HCT116 (cell line): ENCODE measurements around the gene VEPH1. TPM values are rescaled to one million over a fixed set of nuclear protein-coding genes. Genes with fewer than 3 reads are reported as not detected.

Experiments
- ATAC-seq: fragments of 200-7000 bp; cut with Tn5 transposase; 2 replicates; pipeline ENCODE4 v1.9.1; 2020; ENCODE audit warnings: mild to moderate bottlenecking, moderate library complexity
- BruUV-seq: library from RNA; stranded (reverse); fragments of 400-500 nt; replicated peaks from 2 replicates; lab custom pipeline; 2021; lab: Mats Ljungman, UMichigan
- CTCF ChIA-PET: fragments of 300-600 bp; sonication (Branson Sonifier 250); formaldehyde crosslinking; loops from one replicate; lab custom pipeline; 2021; ENCODE audit warnings: antibody characterized with exemption; lab: Charles Lee
- POLR2A ChIA-PET: fragments of 300-600, 350-600 bp; sonication (Branson Sonifier 250); formaldehyde crosslinking; loops from one replicate; lab custom pipeline; 2021; ENCODE audit warnings: antibody characterized with exemption; lab: Charles Lee
- RAD21 ChIA-PET, 2 experiments: fragments of 300-600 bp; sonication (Branson Sonifier 250); formaldehyde crosslinking; loops; one replicate each; lab custom pipeline; 2023; ENCODE audit warnings: low total read pairs in 2 of 2; ENCODE audit not compliant: uncharacterized antibody in 2 of 2, unreplicated experiment in 2 of 2, low non-redundant PET in 1 of 2; lab: Charles Lee
- DNase-seq: peaks from one replicate; pipeline ENCODE4 v3.0.0-alpha.2; 2010; ENCODE audit warnings: low read depth, low spot score
- H2AFZ ChIP-seq: fragments of 200-600 bp; shearing (Covaris generic), sonication (generic); 2 replicates; pipeline ENCODE4 v1.6.1; 2017; ENCODE audit warnings: low read depth, mixed run types, mixed read lengths, antibody characterized with exemption, low read length; ENCODE audit not compliant: poor library complexity, severe bottlenecking
- H3K27ac ChIP-seq: 2 replicates; pipeline ENCODE4 v1.5.1; 2012; ENCODE audit warnings: low read depth, low read length
- H3K27me3 ChIP-seq: fragments of 200-600 bp; sonication (generic); 2 replicates; pipeline ENCODE4 v1.6.1; 2016; ENCODE audit warnings: mixed run types, low read length, mixed read lengths; ENCODE audit not compliant: insufficient read depth
- H3K36me3 ChIP-seq, 2 experiments: fragments of 200-500 bp in 1 of 2; fragments of 200-600 bp in 1 of 2; sonication (Bioruptor generic) in 1 of 2; sonication (generic) in 1 of 2; 2 replicates each; pipeline versions ENCODE4 v1.5.1 to v1.6.1; 2014 to 2016; ENCODE audit warnings: low read length in 2 of 2, inconsistent platforms in 1 of 2, mixed read lengths in 1 of 2, mixed run types in 1 of 2; ENCODE audit not compliant: insufficient read depth in 2 of 2, control insufficient read depth in 1 of 2
- H3K4me1 ChIP-seq, 2 experiments: fragments of 200-600 bp in 1 of 2; sonication (generic) in 1 of 2; 2 replicates each; pipeline versions ENCODE4 v1.5.1 to v1.6.1; 2012 to 2017; ENCODE audit warnings: low read length in 2 of 2, inconsistent platforms in 1 of 2, mild to moderate bottlenecking in 1 of 2, mixed read lengths in 1 of 2, mixed run types in 1 of 2, moderate library complexity in 1 of 2; ENCODE audit not compliant: insufficient read depth in 2 of 2, control insufficient read depth in 1 of 2
- H3K4me2 ChIP-seq: fragments of 200-600 bp; sonication (generic); 2 replicates; pipeline ENCODE4 v1.6.1; 2017; ENCODE audit warnings: mixed run types, low read length, mixed read lengths
- H3K4me3 ChIP-seq, 2 experiments: fragments of 200-600 bp in 1 of 2; sonication (generic) in 1 of 2; replicated peaks in 1 of 2; 2 replicates each; pipeline ENCODE4 v1.5.1; 2011 to 2016; ENCODE audit warnings: low read length in 2 of 2, control low read depth in 1 of 2, low read depth in 1 of 2, mild to moderate bottlenecking in 1 of 2, mixed read lengths in 1 of 2, mixed run types in 1 of 2
- H3K79me2 ChIP-seq: fragments of 200-600 bp; sonication (generic); 2 replicates; pipeline ENCODE4 v1.6.1; 2017; ENCODE audit warnings: mild to moderate bottlenecking, mixed run types, low read length, moderate library complexity, mixed read lengths; ENCODE audit not compliant: insufficient read depth
- H3K9ac ChIP-seq: fragments of 200-600 bp; sonication (generic); 2 replicates; pipeline ENCODE4 v1.6.1; 2016; ENCODE audit warnings: low read length, mixed read lengths
- H3K9me2 ChIP-seq: fragments of 200-600 bp; sonication (generic), shearing (Covaris generic); 2 replicates; pipeline ENCODE4 v1.6.1; 2017; ENCODE audit warnings: mixed run types, mild to moderate bottlenecking, moderate library complexity; ENCODE audit not compliant: insufficient read depth
- H3K9me3 ChIP-seq, 2 experiments: fragments of 200-500 bp in 1 of 2; fragments of 200-600 bp in 1 of 2; sonication (Bioruptor generic) in 1 of 2; sonication (generic) in 1 of 2; 2 replicates each; pipeline ENCODE4 v1.6.1; 2014 to 2017; ENCODE audit warnings: low read length in 2 of 2, mixed read lengths in 2 of 2, inconsistent platforms in 1 of 2, low read depth in 1 of 2, mild to moderate bottlenecking in 1 of 2, mixed run types in 1 of 2, moderate library complexity in 1 of 2; ENCODE audit not compliant: control insufficient read depth in 1 of 2, insufficient read depth in 1 of 2
- H4K20me1 ChIP-seq: fragments of 200-600 bp; sonication (generic), shearing (Covaris generic); 2 replicates; pipeline ENCODE4 v1.6.1; 2017; ENCODE audit warnings: mixed run types, mild to moderate bottlenecking, moderate library complexity; ENCODE audit not compliant: insufficient read depth
- ATF3 ChIP-seq: IDR thresholded peaks from 2 replicates; pipeline ENCODE4 v1.6.1; 2012
- CBX3 ChIP-seq: IDR thresholded peaks from 2 replicates; pipeline ENCODE4 v1.6.1; 2012; ENCODE audit warnings: low read depth
- CEBPB ChIP-seq: IDR thresholded peaks from 2 replicates; pipeline ENCODE4 v1.6.1; 2012; ENCODE audit warnings: low read depth
- CTCF ChIP-seq, 3 experiments: fragments of 200-600 bp in 1 of 3; sonication (generic) in 1 of 3; IDR thresholded peaks in 2 of 3; conservative IDR thresholded peaks in 1 of 3; 2 replicates each; pipeline ENCODE4 v1.5.1; 2012 to 2017; ENCODE audit warnings: low read depth in 2 of 3, low read length in 2 of 3, antibody characterized with exemption in 1 of 3, borderline replicate concordance in 1 of 3, control low read depth in 1 of 3, mild to moderate bottlenecking in 1 of 3, mixed read lengths in 1 of 3, mixed run types in 1 of 3, moderate library complexity in 1 of 3; ENCODE audit not compliant: insufficient read depth in 1 of 3
- ELF1 ChIP-seq: IDR thresholded peaks from 2 replicates; pipeline ENCODE4 v1.6.1; 2012; ENCODE audit warnings: low read depth, borderline replicate concordance
- EZH2 ChIP-seq: fragments of 200-600 bp; sonication (generic); IDR thresholded peaks from 2 replicates; pipeline ENCODE4 v1.6.1; 2017; ENCODE audit warnings: antibody characterized with exemption, mixed run types
- EZH2phosphoT487 ChIP-seq: fragments of 200-600 bp; IDR thresholded peaks from 2 replicates; pipeline ENCODE4 v1.6.1; 2018; ENCODE audit warnings: antibody characterized with exemption, borderline replicate concordance
- JUND ChIP-seq: IDR thresholded peaks from 2 replicates; pipeline ENCODE4 v1.6.1; 2012
- MAX ChIP-seq: IDR thresholded peaks from 2 replicates; pipeline ENCODE4 v1.6.1; 2012
- POLR2A ChIP-seq: IDR thresholded peaks from 2 replicates; pipeline ENCODE4 v1.7.0; 2011; ENCODE audit warnings: borderline replicate concordance; ENCODE audit not compliant: insufficient read depth, insufficient read length; ENCODE audit errors: extremely low read depth
- POLR2AphosphoS5 ChIP-seq: IDR thresholded peaks from 2 replicates; pipeline ENCODE4 v1.6.1; 2011; ENCODE audit warnings: mild to moderate bottlenecking, low read depth, low read length, moderate library complexity
- RAD21 ChIP-seq: IDR thresholded peaks from 2 replicates; pipeline ENCODE4 v1.6.1; 2012; ENCODE audit warnings: low read depth, mild to moderate bottlenecking
- REST ChIP-seq: IDR thresholded peaks from 2 replicates; pipeline ENCODE4 v1.6.1; 2012; ENCODE audit warnings: low read depth
- SIN3A ChIP-seq: IDR thresholded peaks from 2 replicates; pipeline ENCODE4 v1.6.1; 2012; ENCODE audit warnings: low read depth
- SP1 ChIP-seq: IDR thresholded peaks from 2 replicates; pipeline ENCODE4 v1.6.1; 2012; ENCODE audit warnings: low read depth
- SRF ChIP-seq: IDR thresholded peaks from 2 replicates; pipeline ENCODE4 v1.6.1; 2012; ENCODE audit warnings: low read depth
- TCF7L2 ChIP-seq: IDR thresholded peaks from 2 replicates; pipeline ENCODE4 v1.7.0; 2011; ENCODE audit warnings: borderline replicate concordance, inconsistent platforms; ENCODE audit not compliant: insufficient read depth, insufficient read length; ENCODE audit errors: extremely low read depth
- YY1 ChIP-seq: IDR thresholded peaks from 2 replicates; pipeline ENCODE4 v1.6.1; 2011; ENCODE audit warnings: low read length, low read depth, moderate library complexity, mild to moderate bottlenecking; ENCODE audit not compliant: insufficient replicate concordance; ENCODE audit errors: extremely low read depth
- ZBTB33 ChIP-seq: IDR thresholded peaks from 2 replicates; pipeline ENCODE4 v1.6.1; 2011; ENCODE audit warnings: mild to moderate bottlenecking, low read length, moderate library complexity; ENCODE audit not compliant: insufficient replicate concordance; ENCODE audit errors: extremely low read depth
- ZFX ChIP-seq: fragments of 450-650 bp; IDR thresholded peaks from 2 replicates; pipeline ENCODE4 v1.6.1; 2017
- intact Hi-C: fragments of 100-400 bp; cut with micrococcal nuclease; formaldehyde crosslinking; loops from 2 replicates; pipeline ENCODE4 v1.10.0; 2022
- total RNA-seq: library from RNA; stranded (reverse); gene quantifications from one replicate; pipeline ENCODE4 v1.2.1, GENCODE V29; 2021; ENCODE audit not compliant: unreplicated experiment

VEPH1 gene
- total RNA-seq, 1 experiment from 2014 or later: 4.9 TPM

GRCh38 chr3:157233923-157234322, 269.3 kb downstream of the VEPH1 start:
- H3K4me3 ChIP-seq: no peak overlapping the region
- no peak overlapping the region for H3K4me2 ChIP-seq
- H3K4me1 ChIP-seq: no peaks in the 10 kb centered on the region
- H2AFZ ChIP-seq: no peak overlapping the region
- no peaks in the 10 kb centered on the region for H3K79me2 ChIP-seq
- H3K27me3 ChIP-seq: no peaks in the 10 kb centered on the region
- no peak overlapping the region for H3K9ac ChIP-seq
- no peaks in the 10 kb centered on the region for H4K20me1 ChIP-seq
- TF ChIP-seq MAX: no peak
- TF ChIP-seq CTCF (IDR thresholded peaks at IDR 0.05 in 2 of 3, conservative IDR thresholded peaks at IDR 0.05 in 1 of 3; ENCODE audit: borderline replicate concordance in 1 of 3, insufficient read depth in 1 of 3, low read depth in 2 of 3, low read length in 2 of 3): no peak
- no peak for TF ChIP-seq EZH2phosphoT487
- TF ChIP-seq POLR2AphosphoS5: no peak
- no peak for TF ChIP-seq ELF1
- no peak for TF ChIP-seq POLR2A
- no peak for TF ChIP-seq EZH2
- no peak for TF ChIP-seq CEBPB
- no peak for TF ChIP-seq TCF7L2
- no peak for TF ChIP-seq REST
- TF ChIP-seq SP1: no peak
- TF ChIP-seq RAD21: no peak
- no peak for TF ChIP-seq ZFX
- TF ChIP-seq JUND: no peak
- no peak for TF ChIP-seq ATF3
- no peak for TF ChIP-seq SIN3A
- TF ChIP-seq ZBTB33: no peak
- TF ChIP-seq CBX3: no peak
- TF ChIP-seq YY1: no peak
- TF ChIP-seq SRF: no peak
- no peaks in the 10 kb centered on the region for H3K9me2 ChIP-seq
- DNase-seq (no peak), ATAC-seq (no peak)
- no TSS peak for BruUV-seq
- intact Hi-C loops: no loop called here
- H3K9me3 ChIP-seq: no peaks in the 10 kb centered on the region
- H3K27ac ChIP-seq: no peak overlapping the region
- ChIA-PET POLR2A (interaction anchor here (0.6 kb wide), 1 partner anchor 1232 kb away, joined by 3 read pairs; no protein-coding TSS in a partner anchor), RAD21 (no interaction called here), CTCF (interaction anchor here (1.5 kb wide), 1 partner anchor 30 kb away, joined by 5 read pairs; no protein-coding TSS in a partner anchor)
- H3K36me3 ChIP-seq: no peaks in the 10 kb centered on the region
